ENCODE measurements around the gene LGMN. TPM values are rescaled to one million over a fixed set of nuclear protein-coding genes. Genes with fewer than 3 reads are reported as not detected.

LGMN gene
- total and polyA plus RNA-seq, 2 of the 8 experiments (the other 6 are each of a cell fraction or from before 2014, with no cell fraction given), result 57.4 to 83.4 TPM

GRCh38 chr14:92717571-92718042, 30.8 kb downstream of the LGMN start (continued):
- TF ChIP-seq CHD7 (IDR thresholded peaks at IDR 0.05; ENCODE audit: insufficient replicate concordance, low read length), result no peak
- TF ChIP-seq POLR2AphosphoS5 (IDR thresholded peaks at IDR 0.05; ENCODE audit: low read depth, low read length), result no peak
- no peak for TF ChIP-seq TAF7 (optimal IDR thresholded peaks at IDR 0.05; ENCODE audit: borderline replicate concordance, low read depth, low read length)
- no peak for TF ChIP-seq GTF2F1 (IDR thresholded peaks at IDR 0.05; ENCODE audit: borderline replicate concordance, low read depth, low read length)

Measured in H1 (cell line).